Daoy (cell line): Measurements from ENCODE around the gene ZRANB1. TPM values are rescaled to one million over a fixed set of nuclear protein-coding genes. Genes with fewer than 3 reads are reported as not detected.

Experiments used
- DNase-seq: peaks from one replicate; pipeline ENCODE4 v3.0.0-alpha.2; 2015; ENCODE audit warnings: low read depth
- total RNA-seq: library from RNA; depleted of rRNA; stranded (reverse); fragments of >200 nt; shearing (Covaris generic); gene quantifications from 2 replicates; pipeline ENCODE4 v1.2.3, GENCODE V29; 2014

Gene ZRANB1
- total RNA-seq, 1 experiment from 2014 or later = 13.7 TPM

- DNase-seq = no peak
Observed at GRCh38 chr10:124921261-124921660, 20.7 kb upstream of the ZRANB1 start.

- DNase-seq = no peak
Observed at GRCh38 chr10:124923684-124924083, 18.2 kb upstream of the ZRANB1 start.

GRCh38 chr10:124926548-124926947 is 15.4 kb upstream of the ZRANB1 start:
- no peak for DNase-seq

GRCh38 chr10:124928087-124928486 is 13.8 kb upstream of the ZRANB1 start:
- no peak for DNase-seq

- no peak for DNase-seq
Observed at GRCh38 chr10:124928545-124928944, 13.4 kb upstream of the ZRANB1 start.

- peak; percentile 27 for DNase-seq
Observed at GRCh38 chr10:124935946-124936345, 6.0 kb upstream of the ZRANB1 start.

GRCh38 chr10:124936813-124937212 is 5.1 kb upstream of the ZRANB1 start:
- no peak for DNase-seq

- DNase-seq = no peak
Observed at GRCh38 chr10:124939290-124939689, 2.6 kb upstream of the ZRANB1 start.

GRCh38 chr10:124942317-124943169 is 620 bp downstream of the ZRANB1 start:
- DNase-seq = no peak

- no peak for DNase-seq
Observed at GRCh38 chr10:124943301-124944092, 1.6 kb downstream of the ZRANB1 start.

- DNase-seq = no peak
Observed at GRCh38 chr10:124944982-124945381, 3.1 kb downstream of the ZRANB1 start.

GRCh38 chr10:124946945-124947344 is 5.0 kb downstream of the ZRANB1 start:
- DNase-seq = no peak

- no peak for DNase-seq
Observed at GRCh38 chr10:124949543-124949942, 7.6 kb downstream of the ZRANB1 start.

- no peak for DNase-seq
Observed at GRCh38 chr10:124952123-124952522, 10.2 kb downstream of the ZRANB1 start.

- no peak for DNase-seq
Observed at GRCh38 chr10:124953421-124953820, 11.5 kb downstream of the ZRANB1 start.

- no peak for DNase-seq
Observed at GRCh38 chr10:124955243-124955642, 13.3 kb downstream of the ZRANB1 start.

- DNase-seq = no peak
Observed at GRCh38 chr10:124955868-124956267, 13.9 kb downstream of the ZRANB1 start.

GRCh38 chr10:124956764-124957163 is 14.8 kb downstream of the ZRANB1 start:
- DNase-seq = no peak

GRCh38 chr10:124957404-124957947 is 15.6 kb downstream of the ZRANB1 start:
- DNase-seq = no peak

- DNase-seq = no peak
Observed at GRCh38 chr10:124959564-124959963, 17.6 kb downstream of the ZRANB1 start.

- no peak for DNase-seq
Observed at GRCh38 chr10:124961248-124961570, 19.3 kb downstream of the ZRANB1 start.

- DNase-seq = no peak
Observed at GRCh38 chr10:124962421-124962820, 20.5 kb downstream of the ZRANB1 start.
